SK-MEL-5 (cell line): ENCODE measurements around the gene CREB3L2. TPM values are rescaled to one million over a fixed set of nuclear protein-coding genes. Genes with fewer than 3 reads are reported as not detected.
"Not testable (repeated sequence)": the region's sequence is repeated elsewhere in the genome, so short reads cannot be mapped to it uniquely, and the experiment has no call there.

Source experiments
- DNase-seq: peaks from one replicate; pipeline ENCODE4 v3.0.0-alpha.2; 2016; ENCODE audit warnings: low read depth, low spot score
- in situ Hi-C: cut with HindIII; loops from 2 replicates; pipeline ENCODE4 v1.10.0; 2016; ENCODE audit warnings: low sequenced_read_pairs, high pct_unique_total_duplicates, low pct_unique_long_range_greater_than_20kb
- total RNA-seq: library from RNA; depleted of rRNA; stranded (reverse); fragments of >200 nt; shearing (Covaris generic); gene quantifications from 2 replicates; pipeline ENCODE4 v1.2.3, GENCODE V29; 2014; rRNA removed

CREB3L2 gene
- total RNA-seq, 1 experiment from 2014 or later = 12.0 TPM

DNA sequence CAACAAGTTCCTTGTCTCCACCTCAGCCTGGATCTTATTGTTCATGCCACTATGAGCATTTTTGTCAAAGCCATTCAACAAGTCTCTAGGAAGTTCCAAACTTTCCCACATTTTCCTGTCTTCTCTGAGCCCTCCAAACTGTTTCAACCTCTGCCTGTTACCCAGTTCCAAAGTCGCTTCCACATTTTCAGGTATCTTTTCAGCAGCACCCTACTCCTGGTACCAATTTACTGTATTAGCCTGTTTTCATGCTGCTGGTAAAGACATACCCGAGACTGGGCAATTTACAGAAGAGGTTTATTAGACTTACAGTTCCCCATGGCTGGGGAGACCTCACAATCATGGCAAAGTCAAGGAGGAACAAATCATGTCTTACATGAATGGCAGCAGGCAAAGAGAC lies 168.9 kb downstream of the CREB3L2 start:
- in situ Hi-C loops, DNase-seq: not testable (repeated sequence)

DNA sequence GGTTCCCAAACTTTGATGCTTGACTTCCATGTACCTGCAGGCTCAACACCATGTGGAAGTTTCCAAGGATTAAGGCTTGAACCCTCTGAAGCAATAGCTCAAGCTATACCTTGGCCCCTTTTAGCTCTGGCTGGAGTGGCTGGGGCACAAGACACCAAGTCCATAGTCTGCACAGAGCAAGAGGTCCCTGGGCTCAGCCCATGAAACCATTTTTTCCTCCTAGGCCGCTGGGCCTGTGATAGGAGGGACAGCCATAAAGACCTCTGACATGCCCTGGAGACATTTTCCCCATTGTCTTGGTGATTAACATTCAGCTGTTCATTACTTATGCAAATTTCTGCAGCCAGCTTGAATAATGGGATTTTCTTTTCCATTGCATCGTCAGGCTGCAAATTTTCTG lies 169.5 kb downstream of the CREB3L2 start:
- in situ Hi-C loops = no loop called here

DNA sequence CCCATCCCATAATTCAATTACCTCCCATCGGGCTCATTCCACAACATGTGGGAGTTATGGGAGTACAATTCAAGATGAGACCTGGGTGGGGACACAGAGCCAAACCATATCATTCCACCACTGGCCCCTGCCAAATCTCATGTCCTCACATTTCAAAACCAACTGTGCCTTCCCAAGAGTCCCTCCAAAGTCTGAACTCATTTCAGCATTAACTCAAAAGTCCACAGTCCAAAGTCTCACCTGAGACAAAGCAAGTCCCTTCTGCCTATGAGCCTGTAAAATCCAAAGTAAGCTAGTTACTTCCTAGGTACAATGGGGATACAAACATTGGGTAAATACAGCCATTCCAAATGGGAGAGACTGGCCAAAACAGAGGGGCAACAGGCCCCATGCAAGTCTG lies 170.3 kb downstream of the CREB3L2 start:
- DNase-seq, in situ Hi-C loops: not testable (repeated sequence)

More for the DNA sequence above, 169.5 kb downstream of the CREB3L2 start:
- no peak for DNase-seq

DNA sequence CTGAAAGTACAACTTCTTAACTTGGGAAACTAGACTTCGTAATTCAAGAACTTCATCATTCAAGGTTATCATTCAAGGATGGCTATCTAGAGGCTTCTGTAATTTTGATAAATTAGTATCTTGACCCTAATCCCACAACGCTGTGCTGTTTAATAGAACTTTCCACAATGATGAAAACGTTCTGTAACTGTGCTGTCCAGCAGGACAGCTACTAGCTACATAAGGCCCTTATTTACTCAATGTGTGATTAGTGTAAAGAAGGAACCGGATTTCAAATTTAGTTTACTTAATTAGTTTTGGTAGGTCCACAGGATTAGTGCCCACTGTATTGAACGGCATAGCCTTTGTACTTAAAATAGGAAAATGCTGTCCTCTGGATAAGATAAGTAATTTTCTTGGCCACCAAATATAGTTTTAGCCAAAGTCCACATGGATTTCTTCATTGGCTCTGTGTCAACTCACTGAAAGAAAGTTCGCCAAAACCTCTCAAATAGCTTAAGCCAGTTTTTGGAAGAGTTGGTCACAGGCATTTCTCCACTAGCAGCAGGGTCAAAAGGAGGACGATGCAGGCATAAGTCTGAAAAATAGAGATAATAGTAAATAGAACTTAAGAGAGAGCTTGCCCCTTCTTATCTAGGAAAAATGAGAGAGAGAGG lies 172.4 kb downstream of the CREB3L2 start:
- in situ Hi-C loops = no loop called here
- no peak for DNase-seq

DNA sequence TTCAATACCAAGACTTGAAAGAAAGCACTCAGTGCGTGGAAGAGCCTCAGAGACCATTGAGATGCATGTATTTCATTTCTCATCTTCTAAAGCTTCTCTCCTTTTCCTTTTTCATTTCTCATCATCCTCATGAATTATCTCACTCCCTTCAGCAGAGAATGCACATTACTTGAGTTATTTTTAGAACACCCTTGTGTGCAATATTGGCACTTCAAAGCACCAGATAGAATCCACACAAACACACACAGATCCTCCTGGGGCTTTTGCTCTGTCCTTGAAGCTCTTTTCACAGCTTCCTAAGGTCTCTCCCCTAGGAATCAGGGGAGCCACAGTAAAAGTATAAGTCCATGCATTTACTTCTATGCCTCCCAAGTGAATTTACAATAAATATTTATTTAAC lies 173.4 kb downstream of the CREB3L2 start:
- in situ Hi-C loops = no loop called here
- no peak for DNase-seq

DNA sequence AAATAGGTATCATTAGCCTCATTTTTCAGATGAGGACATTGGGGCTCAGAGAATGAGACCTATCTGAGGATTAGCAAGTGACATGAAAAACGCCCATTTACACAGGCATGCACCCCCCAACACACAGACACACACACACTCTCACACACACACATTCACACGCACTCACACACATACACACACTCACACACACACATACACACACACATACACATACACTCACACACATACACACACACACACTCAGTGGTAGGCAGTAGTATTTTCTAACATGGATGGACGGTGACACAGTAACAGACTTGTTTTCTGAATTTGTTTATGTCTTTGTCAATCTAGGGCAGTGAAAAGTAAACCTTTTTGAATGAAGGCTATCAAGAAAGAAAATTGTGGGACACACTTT lies 176.4 kb downstream of the CREB3L2 start:
- in situ Hi-C loops = no loop called here
- no peak for DNase-seq

Other genes starting within 250 kb of the CREB3L2 start
- 3.1 and 3.6 TPM in 2 replicates for gene DGKI, start 155.1 kb downstream of the CREB3L2 start, total RNA-seq
- gene AKR1D1, start 74.4 kb upstream of the CREB3L2 start, total RNA-seq = 0.13 TPM in 1 of 2 replicates, not detected in the other